HepG2 (cell line): Measurements from ENCODE around the gene YLPM1. TPM values are rescaled to one million over a fixed set of nuclear protein-coding genes. Genes with fewer than 3 reads are reported as not detected.

Experiments used
- ATAC-seq: fragments of 200-7000 bp; cut with Tn5 transposase; 3 replicates; pipeline ENCODE4 v1.9.1; 2020; ENCODE audit warnings: mild to moderate bottlenecking, moderate library complexity
- BruUV-seq: library from RNA; stranded (reverse); fragments of 400-500 nt; replicated peaks from 2 replicates; lab custom pipeline; 2021; lab: Mats Ljungman, UMichigan
- CTCF ChIA-PET: fragments of 300-600 bp; formaldehyde crosslinking; extraction: SDS; loops from one replicate; lab custom pipeline; 2021; ENCODE audit warnings: low total read pairs, inconsistent platforms, low intra/inter-chr PET ratio; lab: Yijun Ruan, JAX
- POLR2A ChIA-PET: fragments of 350-600 bp; sonication (Branson Sonifier 250); formaldehyde crosslinking; loops from one replicate; lab custom pipeline; 2020; ENCODE audit warnings: antibody characterized with exemption, inconsistent platforms; lab: Yijun Ruan, JAX
- DNase-seq: peaks from one replicate; pipeline ENCODE4 v3.0.0-alpha.2; 2015; ENCODE audit warnings: low spot score
- FAIRE-seq: peaks from 3 replicates; lab custom pipeline; 2011; peaks lifted over from hg19 to GRCh38; lab: Jason Lieb, UNC
- H2AFZ ChIP-seq: one replicate; pipeline ENCODE4 v1.6.1; 2011; ENCODE audit warnings: low read length, inconsistent platforms
- H3K27ac ChIP-seq: fragments of 300-600 bp; 3 replicates; pipeline ENCODE4 v1.8.0; 2011; ENCODE audit warnings: mixed run types, mild to moderate bottlenecking, mixed read lengths, low read length, inconsistent platforms; ENCODE audit not compliant: insufficient read depth; ENCODE audit errors: extremely low read length
- H3K27me3 ChIP-seq, 2 experiments: fragments of 200-600 bp in 1 of 2; 2 replicates in 1 of 2; 3 replicates in 1 of 2; pipeline versions ENCODE4 v1.6.0 to v1.8.0; 2011; ENCODE audit warnings: low read length in 2 of 2, mild to moderate bottlenecking in 2 of 2, moderate library complexity in 2 of 2, inconsistent platforms in 1 of 2; ENCODE audit not compliant: insufficient read depth in 2 of 2, control insufficient read depth in 1 of 2
- H3K36me3 ChIP-seq, 2 experiments: fragments of 200-600 bp in 1 of 2; replicated peaks in 1 of 2; 2 replicates in 1 of 2; 3 replicates in 1 of 2; pipeline versions ENCODE4 v1.5.1 to v1.8.0; 2011; ENCODE audit warnings: low read length in 2 of 2, inconsistent platforms in 1 of 2; ENCODE audit not compliant: insufficient read depth in 2 of 2, control insufficient read depth in 1 of 2
- H3K4me1 ChIP-seq: 2 replicates; pipeline ENCODE4 v1.5.1; 2012; ENCODE audit warnings: low read length, inconsistent platforms; ENCODE audit not compliant: insufficient read depth
- H3K4me2 ChIP-seq: 2 replicates; pipeline ENCODE4 v1.6.0; 2011; ENCODE audit warnings: low read depth, low read length, inconsistent platforms
- H3K4me3 ChIP-seq, 3 experiments: fragments of 200-600 bp in 1 of 3; sonication (generic), shearing (Covaris generic) in 1 of 3; replicated peaks in 1 of 3; 2 replicates each; pipeline ENCODE4 v1.5.1; 2011 to 2016; ENCODE audit warnings: low read length in 3 of 3, inconsistent platforms in 2 of 3, low read depth in 2 of 3, mild to moderate bottlenecking in 2 of 3, control low read depth in 1 of 3, mixed read lengths in 1 of 3; ENCODE audit not compliant: insufficient read depth in 1 of 3
- H3K79me2 ChIP-seq: one replicate; pipeline ENCODE4 v1.6.1; 2011; ENCODE audit warnings: low read length, inconsistent platforms; ENCODE audit not compliant: insufficient read depth
- H3K9ac ChIP-seq: 2 replicates; pipeline ENCODE4 v1.6.0; 2011; ENCODE audit warnings: mild to moderate bottlenecking, low read depth, low read length, inconsistent platforms; ENCODE audit not compliant: insufficient read depth
- H3K9me3 ChIP-seq: 2 replicates; pipeline ENCODE4 v1.5.1; 2012; ENCODE audit warnings: mild to moderate bottlenecking, low read length
- H4K20me1 ChIP-seq: 2 replicates; pipeline ENCODE4 v1.6.0; 2011; ENCODE audit warnings: inconsistent platforms, mild to moderate bottlenecking, low read length, moderate library complexity; ENCODE audit not compliant: insufficient read depth
- AGO2 ChIP-seq: fragments of 200-400 bp; formaldehyde crosslinking; optimal IDR thresholded peaks from 2 replicates; pipeline ENCODE3; 2017; ENCODE audit warnings: mild to moderate bottlenecking, low read depth, low read length, moderate library complexity
- KLF11 ChIP-seq: IDR thresholded peaks from 2 replicates; pipeline ENCODE4 v1.6.1; 2016; ENCODE audit warnings: missing compliant biosample characterization
- MYC ChIP-seq: sonication (generic); formaldehyde crosslinking; IDR thresholded peaks from 2 replicates; pipeline ENCODE4 v1.9.0; 2021; ENCODE audit warnings: missing genetic modification reagents, borderline replicate concordance
- NFE2 ChIP-seq: sonication (generic); formaldehyde crosslinking; IDR thresholded peaks from 2 replicates; pipeline ENCODE4 v1.4.0; 2020; ENCODE audit warnings: missing genetic modification reagents
- POGZ ChIP-seq: sonication (generic); formaldehyde crosslinking; IDR thresholded peaks from 2 replicates; pipeline ENCODE4 v1.4.0; 2020; ENCODE audit warnings: mild to moderate bottlenecking, missing genetic modification reagents
- POLR2AphosphoS2 ChIP-seq: IDR thresholded peaks from 2 replicates; pipeline ENCODE4 v1.6.1; 2011; ENCODE audit warnings: low read depth, low read length, improper control_type of control experiment
- RAD21 ChIP-seq: fragments of 450-650 bp; formaldehyde crosslinking; IDR thresholded peaks from 2 replicates; pipeline ENCODE4 v1.5.0; 2020; ENCODE audit warnings: mild to moderate bottlenecking
- RFXANK ChIP-seq: IDR thresholded peaks from 2 replicates; pipeline ENCODE4 v1.6.1; 2016
- ZBTB3 ChIP-seq: sonication (generic); formaldehyde crosslinking; IDR thresholded peaks from 2 replicates; pipeline ENCODE4 v1.4.0; 2020; ENCODE audit warnings: low read depth, mild to moderate bottlenecking, moderate library complexity, missing genetic modification reagents, borderline replicate concordance
- ZBTB7B ChIP-seq: sonication (generic); formaldehyde crosslinking; IDR thresholded peaks from 2 replicates; pipeline ENCODE4 v1.4.0; 2020; ENCODE audit warnings: missing genetic modification reagents
- ZNF432 ChIP-seq: sonication (generic); formaldehyde crosslinking; IDR thresholded peaks from 2 replicates; pipeline ENCODE4 v1.5.0; 2020; ENCODE audit warnings: missing genetic modification reagents, mild to moderate bottlenecking, borderline replicate concordance
- ZNF761 ChIP-seq: sonication (generic); formaldehyde crosslinking; conservative IDR thresholded peaks from 2 replicates; pipeline ENCODE4 v1.4.0; 2020; ENCODE audit warnings: mild to moderate bottlenecking, missing genetic modification reagents
- ZNF775 ChIP-seq: sonication (generic); formaldehyde crosslinking; IDR thresholded peaks from 2 replicates; pipeline ENCODE4 v1.4.0; 2020; ENCODE audit warnings: missing genetic modification reagents, mild to moderate bottlenecking, moderate library complexity, borderline replicate concordance
- whole genome bisulfite sequencing: methylation state at CpG from one replicate; pipeline ENCODE4 v1.1.6; 2017; ENCODE audit warnings: low lambda C conversion rate; 5-methylcytosine and 5-hydroxymethylcytosine counted together
- in situ Hi-C: cut with HindIII; loops from 2 replicates; pipeline ENCODE4 v1.10.0; 2017; ENCODE audit warnings: low pct_unique_long_range_greater_than_20kb; ENCODE audit not compliant: extremely low pct_ligation_motif_present
- intact Hi-C: fragments of 100-400 bp; cut with micrococcal nuclease; formaldehyde crosslinking; loops from one replicate; pipeline ENCODE4 v1.10.0; 2022; ENCODE audit not compliant: unreplicated experiment
- polyA plus RNA-seq, 8 experiments: library from polyadenylated mRNA; depleted of rRNA in 3 of 8; stranded (reverse) in 7 of 8; unstranded in 1 of 8; fragments of >200 nt; fragmentation: Illumina TruSeq in 4 of 8; extraction: Trizol in 4 of 8; gene quantifications; 2 replicates each; pipeline versions ENCODE4 v1.2.1 to v1.2.3, GENCODE V29; 2011 to 2016; ENCODE audit warnings: low read depth in 4 of 8, missing spikeins in 1 of 8, mixed read lengths in 1 of 8; ENCODE audit not compliant: insufficient read depth in 1 of 8
- total RNA-seq, 5 experiments: library from RNA; depleted of rRNA; stranded (reverse); fragments of >200 nt; fragmentation: Illumina TruSeq; extraction: Trizol; gene quantifications; 2 replicates each; pipeline ENCODE4 v1.2.3, GENCODE V29; 2016; ENCODE audit warnings: low read depth in 1 of 5
- TF ChIP-seq, protein P1 (sequence below): sonication (generic); formaldehyde crosslinking; IDR thresholded peaks from 2 replicates; pipeline ENCODE4 v1.4.0; 2020; ENCODE audit warnings: mild to moderate bottlenecking, missing genetic modification reagents
- TF ChIP-seq, protein P2 (sequence below): sonication (generic); formaldehyde crosslinking; IDR thresholded peaks from 2 replicates; pipeline ENCODE4 v1.5.1; 2020; ENCODE audit warnings: missing genetic modification reagents, mild to moderate bottlenecking, borderline replicate concordance
- TF ChIP-seq, protein P3 (sequence below): sonication (generic); formaldehyde crosslinking; IDR thresholded peaks from 2 replicates; pipeline ENCODE4 v1.4.0; 2020; ENCODE audit warnings: mild to moderate bottlenecking, missing genetic modification reagents

YLPM1 gene
- total and polyA plus RNA-seq, 2 of the 13 experiments (the other 11 are each of a cell fraction or from before 2014, with no cell fraction given) = 6.7 to 21.9 TPM

DNA sequence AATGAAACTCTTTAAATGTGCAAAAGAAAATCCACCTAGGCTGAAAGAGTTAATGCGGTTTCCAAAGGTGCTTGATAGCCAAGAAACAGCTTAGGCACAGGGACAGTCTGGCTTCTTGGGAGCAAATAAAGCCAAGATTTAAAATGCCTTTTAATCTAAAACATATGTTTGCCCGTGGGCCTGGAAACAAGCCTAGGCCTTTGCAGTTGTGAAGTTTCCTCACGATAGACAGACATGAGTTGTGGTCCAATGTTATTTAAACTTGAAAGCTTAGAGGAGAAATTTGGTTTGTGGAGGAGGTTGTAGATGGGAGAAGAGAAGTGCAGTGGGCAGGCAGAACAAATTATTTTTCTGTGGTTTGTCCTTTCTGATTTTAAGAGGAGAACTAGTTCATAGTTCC lies 83.1 kb downstream of the YLPM1 start:
- intact Hi-C loops (no loop called here), in situ Hi-C loops (no loop called here)
- Histone ChIP-seq H3K27me3 (no peaks in the 10 kb centered on the region), H3K4me1 (peaks cover 7% of the 10 kb centered on the region), H4K20me1 (no peaks in the 10 kb centered on the region), H3K4me2 (no peak overlapping the region), H3K27ac (no peak overlapping the region), H2AFZ (no peak overlapping the region), H3K4me3 (no peak overlapping the region), H3K79me2 (no peaks in the 10 kb centered on the region), H3K9me3 (no peaks in the 10 kb centered on the region), H3K9ac (no peak overlapping the region), H3K36me3 (no peaks in the 10 kb centered on the region)
- 93% methylated on average over 3 of the region's 3 CpGs for WGBS
- TF ChIP-seq ZBTB3 (CRISPR knock-in tag) (no peak), POLR2AphosphoS2 (no peak), MYC (CRISPR knock-in tag) (no peak), ZNF775 (CRISPR knock-in tag) (no peak), AGO2 (no peak), KLF11 (CRISPR knock-in tag) (no peak), POGZ (CRISPR knock-in tag) (no peak), RAD21 (CRISPR knock-in tag) (no peak), ZNF432 (CRISPR knock-in tag) (no peak), ZNF761 (CRISPR knock-in tag) (no peak), ZBTB7B (CRISPR knock-in tag) (no peak), RFXANK (CRISPR knock-in tag) (no peak), NFE2 (CRISPR knock-in tag) (no peak)
- TF ChIP-seq, protein P1, sequence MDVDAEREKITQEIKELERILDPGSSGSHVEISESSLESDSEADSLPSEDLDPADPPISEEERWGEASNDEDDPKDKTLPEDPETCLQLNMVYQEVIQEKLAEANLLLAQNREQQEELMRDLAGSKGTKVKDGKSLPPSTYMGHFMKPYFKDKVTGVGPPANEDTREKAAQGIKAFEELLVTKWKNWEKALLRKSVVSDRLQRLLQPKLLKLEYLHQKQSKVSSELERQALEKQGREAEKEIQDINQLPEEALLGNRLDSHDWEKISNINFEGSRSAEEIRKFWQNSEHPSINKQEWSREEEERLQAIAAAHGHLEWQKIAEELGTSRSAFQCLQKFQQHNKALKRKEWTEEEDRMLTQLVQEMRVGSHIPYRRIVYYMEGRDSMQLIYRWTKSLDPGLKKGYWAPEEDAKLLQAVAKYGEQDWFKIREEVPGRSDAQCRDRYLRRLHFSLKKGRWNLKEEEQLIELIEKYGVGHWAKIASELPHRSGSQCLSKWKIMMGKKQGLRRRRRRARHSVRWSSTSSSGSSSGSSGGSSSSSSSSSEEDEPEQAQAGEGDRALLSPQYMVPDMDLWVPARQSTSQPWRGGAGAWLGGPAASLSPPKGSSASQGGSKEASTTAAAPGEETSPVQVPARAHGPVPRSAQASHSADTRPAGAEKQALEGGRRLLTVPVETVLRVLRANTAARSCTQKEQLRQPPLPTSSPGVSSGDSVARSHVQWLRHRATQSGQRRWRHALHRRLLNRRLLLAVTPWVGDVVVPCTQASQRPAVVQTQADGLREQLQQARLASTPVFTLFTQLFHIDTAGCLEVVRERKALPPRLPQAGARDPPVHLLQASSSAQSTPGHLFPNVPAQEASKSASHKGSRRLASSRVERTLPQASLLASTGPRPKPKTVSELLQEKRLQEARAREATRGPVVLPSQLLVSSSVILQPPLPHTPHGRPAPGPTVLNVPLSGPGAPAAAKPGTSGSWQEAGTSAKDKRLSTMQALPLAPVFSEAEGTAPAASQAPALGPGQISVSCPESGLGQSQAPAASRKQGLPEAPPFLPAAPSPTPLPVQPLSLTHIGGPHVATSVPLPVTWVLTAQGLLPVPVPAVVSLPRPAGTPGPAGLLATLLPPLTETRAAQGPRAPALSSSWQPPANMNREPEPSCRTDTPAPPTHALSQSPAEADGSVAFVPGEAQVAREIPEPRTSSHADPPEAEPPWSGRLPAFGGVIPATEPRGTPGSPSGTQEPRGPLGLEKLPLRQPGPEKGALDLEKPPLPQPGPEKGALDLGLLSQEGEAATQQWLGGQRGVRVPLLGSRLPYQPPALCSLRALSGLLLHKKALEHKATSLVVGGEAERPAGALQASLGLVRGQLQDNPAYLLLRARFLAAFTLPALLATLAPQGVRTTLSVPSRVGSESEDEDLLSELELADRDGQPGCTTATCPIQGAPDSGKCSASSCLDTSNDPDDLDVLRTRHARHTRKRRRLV (CRISPR knock-in tag) = no peak
- TF ChIP-seq, protein P2, sequence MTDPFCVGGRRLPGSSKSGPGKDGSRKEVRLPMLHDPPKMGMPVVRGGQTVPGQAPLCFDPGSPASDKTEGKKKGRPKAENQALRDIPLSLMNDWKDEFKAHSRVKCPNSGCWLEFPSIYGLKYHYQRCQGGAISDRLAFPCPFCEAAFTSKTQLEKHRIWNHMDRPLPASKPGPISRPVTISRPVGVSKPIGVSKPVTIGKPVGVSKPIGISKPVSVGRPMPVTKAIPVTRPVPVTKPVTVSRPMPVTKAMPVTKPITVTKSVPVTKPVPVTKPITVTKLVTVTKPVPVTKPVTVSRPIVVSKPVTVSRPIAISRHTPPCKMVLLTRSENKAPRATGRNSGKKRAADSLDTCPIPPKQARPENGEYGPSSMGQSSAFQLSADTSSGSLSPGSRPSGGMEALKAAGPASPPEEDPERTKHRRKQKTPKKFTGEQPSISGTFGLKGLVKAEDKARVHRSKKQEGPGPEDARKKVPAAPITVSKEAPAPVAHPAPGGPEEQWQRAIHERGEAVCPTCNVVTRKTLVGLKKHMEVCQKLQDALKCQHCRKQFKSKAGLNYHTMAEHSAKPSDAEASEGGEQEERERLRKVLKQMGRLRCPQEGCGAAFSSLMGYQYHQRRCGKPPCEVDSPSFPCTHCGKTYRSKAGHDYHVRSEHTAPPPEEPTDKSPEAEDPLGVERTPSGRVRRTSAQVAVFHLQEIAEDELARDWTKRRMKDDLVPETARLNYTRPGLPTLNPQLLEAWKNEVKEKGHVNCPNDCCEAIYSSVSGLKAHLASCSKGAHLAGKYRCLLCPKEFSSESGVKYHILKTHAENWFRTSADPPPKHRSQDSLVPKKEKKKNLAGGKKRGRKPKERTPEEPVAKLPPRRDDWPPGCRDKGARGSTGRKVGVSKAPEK (CRISPR knock-in tag) = no peak
- TF ChIP-seq, protein P3, sequence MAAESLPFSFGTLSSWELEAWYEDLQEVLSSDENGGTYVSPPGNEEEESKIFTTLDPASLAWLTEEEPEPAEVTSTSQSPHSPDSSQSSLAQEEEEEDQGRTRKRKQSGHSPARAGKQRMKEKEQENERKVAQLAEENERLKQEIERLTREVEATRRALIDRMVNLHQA (CRISPR knock-in tag) = no peak
- ATAC-seq (no peak), FAIRE-seq (no peak), DNase-seq (no peak)
- POLR2A ChIA-PET = no interaction called here
- CTCF ChIA-PET = no interaction called here
- no TSS peak for BruUV-seq
